HepG2 (cell line): Measurements from ENCODE around the gene SH3GLB2. TPM values are rescaled to one million over a fixed set of nuclear protein-coding genes. Genes with fewer than 3 reads are reported as not detected.

Experiments
- AKAP8 ChIP-seq: sonication (generic); formaldehyde crosslinking; IDR thresholded peaks from 2 replicates; pipeline ENCODE4 v1.5.1; 2020; ENCODE audit warnings: mild to moderate bottlenecking, missing genetic modification reagents
- ATAD3A ChIP-seq: sonication (generic); formaldehyde crosslinking; IDR thresholded peaks from 2 replicates; pipeline ENCODE4 v1.4.0; 2020; ENCODE audit warnings: missing genetic modification reagents
- DMAP1 ChIP-seq: IDR thresholded peaks from 2 replicates; pipeline ENCODE4 v1.6.1; 2016
- MTF1 ChIP-seq: sonication (generic); formaldehyde crosslinking; IDR thresholded peaks from 2 replicates; pipeline ENCODE4 v1.5.0; 2020; ENCODE audit warnings: missing genetic modification reagents
- NKX3-1 ChIP-seq: sonication (generic); formaldehyde crosslinking; IDR thresholded peaks from 2 replicates; pipeline ENCODE4 v1.5.0; 2020; ENCODE audit warnings: missing genetic modification reagents
- RBM39 ChIP-seq: fragments of 200-400 bp; formaldehyde crosslinking; IDR thresholded peaks from one replicate; pipeline ENCODE4 v1.6.1; 2018; ENCODE audit warnings: antibody characterized with exemption, mild to moderate bottlenecking, low read depth, low read length; ENCODE audit not compliant: poor library complexity, severe bottlenecking
- ZNF432 ChIP-seq: sonication (generic); formaldehyde crosslinking; IDR thresholded peaks from 2 replicates; pipeline ENCODE4 v1.5.0; 2020; ENCODE audit warnings: missing genetic modification reagents, mild to moderate bottlenecking, borderline replicate concordance
- ZNF441 ChIP-seq: sonication (generic); formaldehyde crosslinking; IDR thresholded peaks from 2 replicates; pipeline ENCODE4 v1.7.0; 2021; ENCODE audit warnings: missing genetic modification reagents, borderline replicate concordance
- polyA plus RNA-seq, 8 experiments: library from polyadenylated mRNA; depleted of rRNA in 3 of 8; stranded (reverse) in 7 of 8; unstranded in 1 of 8; fragments of >200 nt; fragmentation: Illumina TruSeq in 4 of 8; extraction: Trizol in 4 of 8; gene quantifications; 2 replicates each; pipeline versions ENCODE4 v1.2.1 to v1.2.3, GENCODE V29; 2011 to 2016; ENCODE audit warnings: low read depth in 4 of 8, missing spikeins in 1 of 8, mixed read lengths in 1 of 8; ENCODE audit not compliant: insufficient read depth in 1 of 8
- total RNA-seq, 5 experiments: library from RNA; depleted of rRNA; stranded (reverse); fragments of >200 nt; fragmentation: Illumina TruSeq; extraction: Trizol; gene quantifications; 2 replicates each; pipeline ENCODE4 v1.2.3, GENCODE V29; 2016; ENCODE audit warnings: low read depth in 1 of 5
- TF ChIP-seq, protein P1 (sequence below): sonication (generic); formaldehyde crosslinking; IDR thresholded peaks from 2 replicates; pipeline ENCODE4 v1.4.0; 2020; ENCODE audit warnings: mild to moderate bottlenecking, missing genetic modification reagents, borderline replicate concordance
- TF ChIP-seq, protein P2 (sequence below): sonication (generic); formaldehyde crosslinking; IDR thresholded peaks from 2 replicates; pipeline ENCODE4 v1.5.1; 2020; ENCODE audit warnings: mild to moderate bottlenecking, missing genetic modification reagents, moderate library complexity
- TF ChIP-seq, protein P3 (sequence below): sonication (generic); formaldehyde crosslinking; IDR thresholded peaks from 2 replicates; pipeline ENCODE4 v1.4.0; 2020; ENCODE audit warnings: mild to moderate bottlenecking, missing genetic modification reagents, borderline replicate concordance
- TF ChIP-seq, protein P4 (sequence below): sonication (generic); formaldehyde crosslinking; IDR thresholded peaks from 2 replicates; pipeline ENCODE4 v1.5.0; 2020; ENCODE audit warnings: mild to moderate bottlenecking, missing genetic modification reagents, moderate library complexity

The SH3GLB2 gene
- total and polyA plus RNA-seq, 2 of the 13 experiments (the other 11 are each of a cell fraction or from before 2014, with no cell fraction given): 24.0 to 40.6 TPM

DNA sequence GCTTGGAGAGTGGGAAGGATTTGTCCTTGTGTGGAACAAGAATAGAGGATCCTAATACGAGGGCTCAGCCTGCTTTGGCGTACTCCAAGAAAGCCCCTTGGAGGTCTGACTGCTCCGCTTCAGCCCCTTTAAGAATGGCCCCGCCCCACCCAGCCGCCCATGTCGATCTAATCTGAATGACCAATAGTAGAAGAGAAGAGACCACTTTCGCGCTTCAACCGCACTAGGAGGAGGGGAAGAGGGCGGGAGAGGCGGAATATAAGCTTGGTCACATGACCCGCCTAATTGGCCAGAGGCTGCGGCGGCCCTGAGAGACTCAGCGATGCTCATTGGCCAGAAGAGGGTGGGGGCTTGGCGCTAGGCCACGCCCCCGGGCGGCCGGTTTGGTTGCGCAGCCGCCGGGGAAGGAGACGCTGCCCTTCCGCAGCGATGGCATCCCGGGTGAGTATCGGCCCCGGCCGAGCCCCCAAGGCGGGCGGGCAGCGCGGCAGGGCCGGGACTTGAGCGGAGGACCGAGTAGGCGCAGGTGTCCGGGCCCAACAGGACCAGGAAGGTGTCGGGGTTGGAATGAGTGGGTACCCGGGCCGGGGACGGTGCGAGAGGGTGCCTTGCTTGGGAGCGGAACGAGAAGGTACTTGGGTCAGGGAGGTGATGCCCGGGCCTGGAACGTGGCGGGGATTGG is 8.3 kb upstream of the SH3GLB2 start, which contains the start of gene MIGA2 (continued):
- TF ChIP-seq, protein P1, sequence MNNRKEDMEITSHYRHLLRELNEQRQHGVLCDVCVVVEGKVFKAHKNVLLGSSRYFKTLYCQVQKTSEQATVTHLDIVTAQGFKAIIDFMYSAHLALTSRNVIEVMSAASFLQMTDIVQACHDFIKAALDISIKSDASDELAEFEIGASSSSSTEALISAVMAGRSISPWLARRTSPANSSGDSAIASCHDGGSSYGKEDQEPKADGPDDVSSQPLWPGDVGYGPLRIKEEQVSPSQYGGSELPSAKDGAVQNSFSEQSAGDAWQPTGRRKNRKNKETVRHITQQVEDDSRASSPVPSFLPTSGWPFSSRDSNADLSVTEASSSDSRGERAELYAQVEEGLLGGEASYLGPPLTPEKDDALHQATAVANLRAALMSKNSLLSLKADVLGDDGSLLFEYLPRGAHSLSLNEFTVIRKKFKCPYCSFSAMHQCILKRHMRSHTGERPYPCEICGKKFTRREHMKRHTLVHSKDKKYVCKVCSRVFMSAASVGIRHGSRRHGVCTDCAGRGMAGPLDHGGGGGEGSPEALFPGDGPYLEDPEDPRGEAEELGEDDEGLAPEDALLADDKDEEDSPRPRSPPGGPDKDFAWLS (CRISPR knock-in tag): no peak
- no peak for TF ChIP-seq AKAP8
- no peak; the same call in 1 of the 2 replicates for TF ChIP-seq DMAP1 (CRISPR knock-in tag)
- TF ChIP-seq, protein P2, sequence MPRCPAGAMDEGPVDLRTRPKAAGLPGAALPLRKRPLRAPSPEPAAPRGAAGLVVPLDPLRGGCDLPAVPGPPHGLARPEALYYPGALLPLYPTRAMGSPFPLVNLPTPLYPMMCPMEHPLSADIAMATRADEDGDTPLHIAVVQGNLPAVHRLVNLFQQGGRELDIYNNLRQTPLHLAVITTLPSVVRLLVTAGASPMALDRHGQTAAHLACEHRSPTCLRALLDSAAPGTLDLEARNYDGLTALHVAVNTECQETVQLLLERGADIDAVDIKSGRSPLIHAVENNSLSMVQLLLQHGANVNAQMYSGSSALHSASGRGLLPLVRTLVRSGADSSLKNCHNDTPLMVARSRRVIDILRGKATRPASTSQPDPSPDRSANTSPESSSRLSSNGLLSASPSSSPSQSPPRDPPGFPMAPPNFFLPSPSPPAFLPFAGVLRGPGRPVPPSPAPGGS (CRISPR knock-in tag): no peak
- no peak for TF ChIP-seq MTF1 (CRISPR knock-in tag)
- no peak for TF ChIP-seq RBM39
- no peak for TF ChIP-seq ZNF441 (CRISPR knock-in tag)
- TF ChIP-seq, protein P3, sequence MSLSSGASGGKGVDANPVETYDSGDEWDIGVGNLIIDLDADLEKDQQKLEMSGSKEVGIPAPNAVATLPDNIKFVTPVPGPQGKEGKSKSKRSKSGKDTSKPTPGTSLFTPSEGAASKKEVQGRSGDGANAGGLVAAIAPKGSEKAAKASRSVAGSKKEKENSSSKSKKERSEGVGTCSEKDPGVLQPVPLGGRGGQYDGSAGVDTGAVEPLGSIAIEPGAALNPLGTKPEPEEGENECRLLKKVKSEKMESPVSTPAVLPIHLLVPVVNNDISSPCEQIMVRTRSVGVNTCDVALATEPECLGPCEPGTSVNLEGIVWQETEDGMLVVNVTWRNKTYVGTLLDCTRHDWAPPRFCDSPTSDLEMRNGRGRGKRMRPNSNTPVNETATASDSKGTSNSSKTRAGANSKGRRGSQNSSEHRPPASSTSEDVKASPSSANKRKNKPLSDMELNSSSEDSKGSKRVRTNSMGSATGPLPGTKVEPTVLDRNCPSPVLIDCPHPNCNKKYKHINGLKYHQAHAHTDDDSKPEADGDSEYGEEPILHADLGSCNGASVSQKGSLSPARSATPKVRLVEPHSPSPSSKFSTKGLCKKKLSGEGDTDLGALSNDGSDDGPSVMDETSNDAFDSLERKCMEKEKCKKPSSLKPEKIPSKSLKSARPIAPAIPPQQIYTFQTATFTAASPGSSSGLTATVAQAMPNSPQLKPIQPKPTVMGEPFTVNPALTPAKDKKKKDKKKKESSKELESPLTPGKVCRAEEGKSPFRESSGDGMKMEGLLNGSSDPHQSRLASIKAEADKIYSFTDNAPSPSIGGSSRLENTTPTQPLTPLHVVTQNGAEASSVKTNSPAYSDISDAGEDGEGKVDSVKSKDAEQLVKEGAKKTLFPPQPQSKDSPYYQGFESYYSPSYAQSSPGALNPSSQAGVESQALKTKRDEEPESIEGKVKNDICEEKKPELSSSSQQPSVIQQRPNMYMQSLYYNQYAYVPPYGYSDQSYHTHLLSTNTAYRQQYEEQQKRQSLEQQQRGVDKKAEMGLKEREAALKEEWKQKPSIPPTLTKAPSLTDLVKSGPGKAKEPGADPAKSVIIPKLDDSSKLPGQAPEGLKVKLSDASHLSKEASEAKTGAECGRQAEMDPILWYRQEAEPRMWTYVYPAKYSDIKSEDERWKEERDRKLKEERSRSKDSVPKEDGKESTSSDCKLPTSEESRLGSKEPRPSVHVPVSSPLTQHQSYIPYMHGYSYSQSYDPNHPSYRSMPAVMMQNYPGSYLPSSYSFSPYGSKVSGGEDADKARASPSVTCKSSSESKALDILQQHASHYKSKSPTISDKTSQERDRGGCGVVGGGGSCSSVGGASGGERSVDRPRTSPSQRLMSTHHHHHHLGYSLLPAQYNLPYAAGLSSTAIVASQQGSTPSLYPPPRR (CRISPR knock-in tag): no peak
- no peak for TF ChIP-seq NKX3-1 (CRISPR knock-in tag)
- no peak for TF ChIP-seq ZNF432 (CRISPR knock-in tag)
- TF ChIP-seq, protein P4, sequence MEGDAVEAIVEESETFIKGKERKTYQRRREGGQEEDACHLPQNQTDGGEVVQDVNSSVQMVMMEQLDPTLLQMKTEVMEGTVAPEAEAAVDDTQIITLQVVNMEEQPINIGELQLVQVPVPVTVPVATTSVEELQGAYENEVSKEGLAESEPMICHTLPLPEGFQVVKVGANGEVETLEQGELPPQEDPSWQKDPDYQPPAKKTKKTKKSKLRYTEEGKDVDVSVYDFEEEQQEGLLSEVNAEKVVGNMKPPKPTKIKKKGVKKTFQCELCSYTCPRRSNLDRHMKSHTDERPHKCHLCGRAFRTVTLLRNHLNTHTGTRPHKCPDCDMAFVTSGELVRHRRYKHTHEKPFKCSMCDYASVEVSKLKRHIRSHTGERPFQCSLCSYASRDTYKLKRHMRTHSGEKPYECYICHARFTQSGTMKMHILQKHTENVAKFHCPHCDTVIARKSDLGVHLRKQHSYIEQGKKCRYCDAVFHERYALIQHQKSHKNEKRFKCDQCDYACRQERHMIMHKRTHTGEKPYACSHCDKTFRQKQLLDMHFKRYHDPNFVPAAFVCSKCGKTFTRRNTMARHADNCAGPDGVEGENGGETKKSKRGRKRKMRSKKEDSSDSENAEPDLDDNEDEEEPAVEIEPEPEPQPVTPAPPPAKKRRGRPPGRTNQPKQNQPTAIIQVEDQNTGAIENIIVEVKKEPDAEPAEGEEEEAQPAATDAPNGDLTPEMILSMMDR: no peak
- TF ChIP-seq ATAD3A (CRISPR knock-in tag): no peak
